SK-N-SH treated with all-trans-retinoic acid at 6 μM for 48 hours (cell line): Measurements from ENCODE around the gene IL11RA.

ENCODE experiments used
- ATAC-seq: fragments of 200-7000 bp; cut with Tn5 transposase; 3 replicates; pipeline ENCODE4 v1.9.1; 2020; ENCODE audit warnings: mild to moderate bottlenecking, moderate library complexity
- ARNTL ChIP-seq: fragments of 450-650 bp; formaldehyde crosslinking; IDR thresholded peaks from 2 replicates; pipeline ENCODE4 v1.5.0; 2020; ENCODE audit warnings: low read depth, mild to moderate bottlenecking, moderate library complexity, borderline replicate concordance
- BACH2 ChIP-seq: fragments of 250-450 bp; sonication (Bioruptor Pico); IDR thresholded peaks from 2 replicates; pipeline ENCODE4 v1.9.0; 2021; ENCODE audit warnings: mild to moderate bottlenecking, borderline replicate concordance
- CREB5 ChIP-seq: fragments of 250-450 bp; sonication (Bioruptor Pico); IDR thresholded peaks from 2 replicates; pipeline ENCODE4 v1.5.1; 2020; ENCODE audit warnings: low read depth, mild to moderate bottlenecking, moderate library complexity
- CSDC2 ChIP-seq: fragments of 250-450 bp; sonication (Bioruptor Pico); IDR thresholded peaks from 2 replicates; pipeline ENCODE4 v1.5.0; 2020; ENCODE audit warnings: mild to moderate bottlenecking, moderate library complexity
- CSRNP3 ChIP-seq: fragments of 250-450 bp; sonication (Bioruptor Pico); IDR thresholded peaks from 2 replicates; pipeline ENCODE4 v1.5.1; 2021; ENCODE audit warnings: mild to moderate bottlenecking, moderate library complexity
- ESRRG ChIP-seq: fragments of 250-450 bp; sonication (Bioruptor Pico); IDR thresholded peaks from 2 replicates; pipeline ENCODE4 v1.6.1; 2021; ENCODE audit warnings: mild to moderate bottlenecking
- GLIS3 ChIP-seq: fragments of 250-450 bp; sonication (Bioruptor Pico); IDR thresholded peaks from 2 replicates; pipeline ENCODE4 v1.5.0; 2020; ENCODE audit warnings: mild to moderate bottlenecking, moderate library complexity
- ISL1 ChIP-seq: fragments of 250-450 bp; sonication (Bioruptor Pico); IDR thresholded peaks from 2 replicates; pipeline ENCODE4 v2.1.2; 2022; ENCODE audit warnings: mild to moderate bottlenecking, moderate library complexity
- OSR1 ChIP-seq: fragments of 250-450 bp; sonication (Bioruptor Pico); IDR thresholded peaks from 2 replicates; pipeline ENCODE4 v1.8.0; 2022; ENCODE audit warnings: moderate library complexity, mild to moderate bottlenecking, inconsistent platforms
- POU6F1 ChIP-seq: fragments of 250-450 bp; sonication (Bioruptor Pico); IDR thresholded peaks from 2 replicates; pipeline ENCODE4 v1.8.0; 2021; ENCODE audit warnings: low read depth, mild to moderate bottlenecking, moderate library complexity, borderline replicate concordance
- PPARA ChIP-seq: fragments of 250-450 bp; sonication (Bioruptor Pico); IDR thresholded peaks from 2 replicates; pipeline ENCODE4 v1.5.0; 2020; ENCODE audit warnings: mild to moderate bottlenecking, borderline replicate concordance
- RARB ChIP-seq: fragments of 250-450 bp; sonication (Bioruptor Pico); IDR thresholded peaks from 2 replicates; pipeline ENCODE4 v1.8.0; 2021; ENCODE audit warnings: mild to moderate bottlenecking, moderate library complexity
- SNAI2 ChIP-seq: fragments of 250-450 bp; sonication (Bioruptor Pico); IDR thresholded peaks from 2 replicates; pipeline ENCODE4 v1.5.0; 2020; ENCODE audit warnings: mild to moderate bottlenecking, moderate library complexity
- TCF4 ChIP-seq: fragments of 250-450 bp; sonication (Bioruptor Pico); IDR thresholded peaks from 2 replicates; pipeline ENCODE4 v1.8.0; 2021; ENCODE audit warnings: mild to moderate bottlenecking, moderate library complexity, borderline replicate concordance
- TOX ChIP-seq: fragments of 250-450 bp; sonication (Bioruptor Pico); IDR thresholded peaks from 2 replicates; pipeline ENCODE4 v1.8.0; 2021; ENCODE audit warnings: mild to moderate bottlenecking, moderate library complexity, borderline replicate concordance
- ZC3H10 ChIP-seq: fragments of 250-450 bp; sonication (Bioruptor Pico); IDR thresholded peaks from 2 replicates; pipeline ENCODE4 v1.5.1; 2021; ENCODE audit warnings: mild to moderate bottlenecking, moderate library complexity
- ZFP3 ChIP-seq: fragments of 250-450 bp; sonication (Bioruptor Pico); IDR thresholded peaks from 2 replicates; pipeline ENCODE4 v1.5.0; 2020; ENCODE audit warnings: mild to moderate bottlenecking, moderate library complexity
- ZFP30 ChIP-seq: fragments of 450-650 bp; formaldehyde crosslinking; IDR thresholded peaks from 2 replicates; pipeline ENCODE4 v1.5.0; 2022; ENCODE audit warnings: mild to moderate bottlenecking, moderate library complexity
- ZNF565 ChIP-seq: fragments of 450-650 bp; formaldehyde crosslinking; conservative IDR thresholded peaks from 2 replicates; pipeline ENCODE4 v1.5.0; 2020; ENCODE audit warnings: low read depth, mild to moderate bottlenecking, moderate library complexity
- ZNF70 ChIP-seq: fragments of 450-650 bp; formaldehyde crosslinking; IDR thresholded peaks from 2 replicates; pipeline ENCODE4 v1.5.0; 2020; ENCODE audit warnings: mild to moderate bottlenecking, moderate library complexity
- ZNF8 ChIP-seq: fragments of 450-650 bp; formaldehyde crosslinking; IDR thresholded peaks from 2 replicates; pipeline ENCODE4 v1.5.0; 2020; ENCODE audit warnings: mild to moderate bottlenecking, moderate library complexity
- TF ChIP-seq, protein P1 (sequence below): fragments of 250-450 bp; sonication (Bioruptor Pico); IDR thresholded peaks from 2 replicates; pipeline ENCODE4 v1.5.0; 2020; ENCODE audit warnings: mild to moderate bottlenecking, moderate library complexity
- TF ChIP-seq, protein P2 (sequence below): fragments of 250-450 bp; sonication (Bioruptor Pico); IDR thresholded peaks from 2 replicates; pipeline ENCODE4 v1.8.0; 2020; ENCODE audit warnings: mild to moderate bottlenecking, moderate library complexity, borderline replicate concordance

Gene IL11RA

DNA sequence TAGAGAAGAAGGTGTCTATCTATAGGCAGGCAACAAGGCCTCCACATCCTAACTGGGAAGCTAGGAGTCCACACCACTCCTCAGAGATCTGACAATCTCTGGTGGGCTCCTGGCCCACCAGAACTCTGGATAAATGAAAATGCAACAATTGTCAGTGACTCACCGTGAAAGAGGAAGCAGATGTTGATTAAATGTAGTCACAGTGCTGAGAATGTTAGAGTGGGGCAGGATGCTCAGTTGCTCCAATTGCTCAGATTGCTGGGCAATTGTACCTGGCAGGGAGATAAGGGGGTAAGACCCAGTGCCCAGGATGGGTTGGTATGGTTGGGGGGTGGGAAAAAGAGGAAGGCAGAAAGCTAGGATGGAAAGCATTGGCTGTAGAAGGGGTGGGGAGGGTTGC lies 34.7 kb downstream of the IL11RA start:
- no peak for ATAC-seq
- no peak for TF ChIP-seq ISL1
- no peak for TF ChIP-seq SNAI2 (CRISPR knock-in tag)
- no peak for TF ChIP-seq ZNF70 (CRISPR knock-in tag)
- TF ChIP-seq ARNTL (CRISPR knock-in tag) = no peak
- TF ChIP-seq CSDC2 (CRISPR knock-in tag) = no peak
- no peak for TF ChIP-seq CSRNP3
- no peak for TF ChIP-seq TCF4 (CRISPR knock-in tag)
- TF ChIP-seq ZFP30 (CRISPR knock-in tag) = no peak
- TF ChIP-seq RARB (CRISPR knock-in tag) = no peak
- TF ChIP-seq BACH2 (CRISPR knock-in tag) = no peak
- TF ChIP-seq, protein P1, sequence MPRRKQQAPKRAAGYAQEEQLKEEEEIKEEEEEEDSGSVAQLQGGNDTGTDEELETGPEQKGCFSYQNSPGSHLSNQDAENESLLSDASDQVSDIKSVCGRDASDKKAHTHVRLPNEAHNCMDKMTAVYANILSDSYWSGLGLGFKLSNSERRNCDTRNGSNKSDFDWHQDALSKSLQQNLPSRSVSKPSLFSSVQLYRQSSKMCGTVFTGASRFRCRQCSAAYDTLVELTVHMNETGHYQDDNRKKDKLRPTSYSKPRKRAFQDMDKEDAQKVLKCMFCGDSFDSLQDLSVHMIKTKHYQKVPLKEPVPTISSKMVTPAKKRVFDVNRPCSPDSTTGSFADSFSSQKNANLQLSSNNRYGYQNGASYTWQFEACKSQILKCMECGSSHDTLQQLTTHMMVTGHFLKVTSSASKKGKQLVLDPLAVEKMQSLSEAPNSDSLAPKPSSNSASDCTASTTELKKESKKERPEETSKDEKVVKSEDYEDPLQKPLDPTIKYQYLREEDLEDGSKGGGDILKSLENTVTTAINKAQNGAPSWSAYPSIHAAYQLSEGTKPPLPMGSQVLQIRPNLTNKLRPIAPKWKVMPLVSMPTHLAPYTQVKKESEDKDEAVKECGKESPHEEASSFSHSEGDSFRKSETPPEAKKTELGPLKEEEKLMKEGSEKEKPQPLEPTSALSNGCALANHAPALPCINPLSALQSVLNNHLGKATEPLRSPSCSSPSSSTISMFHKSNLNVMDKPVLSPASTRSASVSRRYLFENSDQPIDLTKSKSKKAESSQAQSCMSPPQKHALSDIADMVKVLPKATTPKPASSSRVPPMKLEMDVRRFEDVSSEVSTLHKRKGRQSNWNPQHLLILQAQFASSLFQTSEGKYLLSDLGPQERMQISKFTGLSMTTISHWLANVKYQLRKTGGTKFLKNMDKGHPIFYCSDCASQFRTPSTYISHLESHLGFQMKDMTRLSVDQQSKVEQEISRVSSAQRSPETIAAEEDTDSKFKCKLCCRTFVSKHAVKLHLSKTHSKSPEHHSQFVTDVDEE (CRISPR knock-in tag) = no peak
- no peak for TF ChIP-seq ZNF565 (CRISPR knock-in tag)
- no peak for TF ChIP-seq ZC3H10 (CRISPR knock-in tag)
- TF ChIP-seq PPARA = no peak
- TF ChIP-seq CREB5 (CRISPR knock-in tag) = no peak
- TF ChIP-seq ZNF8 (CRISPR knock-in tag) = no peak

DNA sequence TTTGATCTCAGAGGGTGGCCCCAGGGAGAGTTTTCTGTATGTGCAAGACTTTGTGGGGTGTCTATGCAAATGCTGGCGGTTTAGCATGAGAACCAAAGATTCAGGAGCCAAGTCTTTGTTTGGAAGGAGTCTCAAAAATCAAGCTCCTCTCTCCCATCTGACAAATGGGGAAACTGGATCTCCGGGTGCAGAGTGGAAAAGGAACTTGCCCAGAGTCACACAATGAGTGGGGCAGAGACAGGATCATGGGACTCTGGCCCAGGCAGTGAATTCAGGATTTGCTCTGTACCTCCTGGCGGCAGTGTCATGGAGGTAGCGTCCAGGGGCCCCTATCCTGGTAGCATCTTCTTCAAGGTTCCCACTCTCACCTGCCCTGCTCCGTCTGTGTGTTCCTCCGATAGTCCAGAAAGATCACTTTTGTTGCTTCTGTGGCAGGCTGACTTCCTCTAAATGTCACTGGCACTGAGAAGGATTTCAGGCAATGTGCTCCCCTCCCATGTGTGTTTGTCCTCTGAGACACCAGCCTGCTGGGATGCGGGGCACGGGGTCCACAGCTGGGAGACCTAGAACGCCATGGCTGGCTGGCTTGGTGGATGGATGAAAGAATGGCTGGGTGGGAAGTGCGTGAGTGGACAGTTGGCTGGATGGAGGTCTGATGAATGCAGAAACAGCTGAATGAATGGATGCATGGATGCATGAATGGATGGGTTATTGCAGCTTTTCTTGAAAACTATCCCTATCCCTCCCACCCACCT lies 35.5 kb downstream of the IL11RA start:
- no peak for TF ChIP-seq ZFP30 (CRISPR knock-in tag)
- no peak for TF ChIP-seq CSRNP3
- TF ChIP-seq ARNTL (CRISPR knock-in tag) = no peak
- no peak for TF ChIP-seq ZNF70 (CRISPR knock-in tag)
- TF ChIP-seq ZNF565 (CRISPR knock-in tag) = no peak
- TF ChIP-seq, protein P1 (CRISPR knock-in tag) = no peak
- no peak for TF ChIP-seq ZFP3 (CRISPR knock-in tag)
- TF ChIP-seq ISL1 = no peak
- TF ChIP-seq BACH2 (CRISPR knock-in tag) = no peak
- TF ChIP-seq, protein P2, sequence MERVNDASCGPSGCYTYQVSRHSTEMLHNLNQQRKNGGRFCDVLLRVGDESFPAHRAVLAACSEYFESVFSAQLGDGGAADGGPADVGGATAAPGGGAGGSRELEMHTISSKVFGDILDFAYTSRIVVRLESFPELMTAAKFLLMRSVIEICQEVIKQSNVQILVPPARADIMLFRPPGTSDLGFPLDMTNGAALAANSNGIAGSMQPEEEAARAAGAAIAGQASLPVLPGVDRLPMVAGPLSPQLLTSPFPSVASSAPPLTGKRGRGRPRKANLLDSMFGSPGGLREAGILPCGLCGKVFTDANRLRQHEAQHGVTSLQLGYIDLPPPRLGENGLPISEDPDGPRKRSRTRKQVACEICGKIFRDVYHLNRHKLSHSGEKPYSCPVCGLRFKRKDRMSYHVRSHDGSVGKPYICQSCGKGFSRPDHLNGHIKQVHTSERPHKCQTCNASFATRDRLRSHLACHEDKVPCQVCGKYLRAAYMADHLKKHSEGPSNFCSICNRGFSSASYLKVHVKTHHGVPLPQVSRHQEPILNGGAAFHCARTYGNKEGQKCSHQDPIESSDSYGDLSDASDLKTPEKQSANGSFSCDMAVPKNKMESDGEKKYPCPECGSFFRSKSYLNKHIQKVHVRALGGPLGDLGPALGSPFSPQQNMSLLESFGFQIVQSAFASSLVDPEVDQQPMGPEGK (CRISPR knock-in tag) = no peak
- TF ChIP-seq POU6F1 = no peak
- TF ChIP-seq GLIS3 = no peak
- no peak for TF ChIP-seq RARB (CRISPR knock-in tag)
- no peak for TF ChIP-seq OSR1 (CRISPR knock-in tag)
- TF ChIP-seq CSDC2 (CRISPR knock-in tag) = no peak
- TF ChIP-seq TOX (CRISPR knock-in tag) = no peak
- no peak for TF ChIP-seq SNAI2 (CRISPR knock-in tag)
- no peak for TF ChIP-seq TCF4 (CRISPR knock-in tag)
- TF ChIP-seq ESRRG (CRISPR knock-in tag) = no peak
- ATAC-seq = no peak
